MCF 10A (cell line): Measurements from ENCODE around the gene PPAT. TPM values are rescaled to one million over a fixed set of nuclear protein-coding genes. Genes with fewer than 3 reads are reported as not detected.
A peak's percentile ranks its signal among the peaks of the same experiment; 100 is the strongest.

Source experiments
- BruUV-seq: library from RNA; stranded (reverse); fragments of 400-500 nt; replicated peaks from 2 replicates; lab custom pipeline; 2021; lab: Mats Ljungman, UMichigan
- CTCF ChIA-PET: fragments of 300-600 bp; sonication (Branson Sonifier 250); formaldehyde crosslinking; extraction: SDS; loops from one replicate; lab custom pipeline; 2021; ENCODE audit warnings: antibody characterized with exemption, inconsistent platforms; lab: Yijun Ruan, JAX
- POLR2A ChIA-PET: fragments of 300-600, 350-650 bp; sonication (Branson Sonifier 250); formaldehyde crosslinking; extraction: SDS; loops from one replicate; lab custom pipeline; 2020; ENCODE audit warnings: antibody characterized with exemption, inconsistent platforms; lab: Yijun Ruan, JAX
- DNase-seq: peaks from one replicate; pipeline ENCODE4 v3.0.0-alpha.2; 2018; ENCODE audit not compliant: unreplicated experiment
- H3K27ac Mint-ChIP-seq: one replicate; pipeline ENCODE4 v1.8.0; 2022; ENCODE audit warnings: mild to moderate bottlenecking, low read depth, mixed read lengths; ENCODE audit not compliant: unreplicated experiment
- H3K27me3 Mint-ChIP-seq: one replicate; pipeline ENCODE4 v1.8.0; 2022; ENCODE audit warnings: mixed read lengths; ENCODE audit not compliant: insufficient read depth, unreplicated experiment
- H3K36me3 Mint-ChIP-seq: one replicate; pipeline ENCODE4 v1.8.0; 2022; ENCODE audit warnings: mild to moderate bottlenecking, moderate library complexity, mixed read lengths; ENCODE audit not compliant: insufficient read depth, unreplicated experiment
- H3K4me1 Mint-ChIP-seq: one replicate; pipeline ENCODE4 v1.8.0; 2022; ENCODE audit warnings: mixed read lengths; ENCODE audit not compliant: insufficient read depth, unreplicated experiment
- H3K4me3 Mint-ChIP-seq: one replicate; pipeline ENCODE4 v1.8.0; 2022; ENCODE audit warnings: mild to moderate bottlenecking, moderate library complexity, mixed read lengths; ENCODE audit not compliant: unreplicated experiment
- H3K9me3 Mint-ChIP-seq: one replicate; pipeline ENCODE4 v1.8.0; 2022; ENCODE audit warnings: mixed read lengths; ENCODE audit not compliant: unreplicated experiment
- CTCF ChIP-seq: fragments of 200-600 bp; IDR thresholded peaks from one replicate; pipeline ENCODE4 v1.8.0; 2022; ENCODE audit warnings: antibody characterized with exemption, mild to moderate bottlenecking; ENCODE audit not compliant: unreplicated experiment
- intact Hi-C: fragments of 100-400 bp; cut with micrococcal nuclease; formaldehyde crosslinking; loops from 2 replicates; pipeline ENCODE4 v1.14.1; 2022
- total RNA-seq: library from RNA; stranded (reverse); gene quantifications from 2 replicates; pipeline ENCODE4 v1.2.3, GENCODE V29; 2022

Gene PPAT
- total RNA-seq, 1 experiment from 2014 or later = 47.0 TPM

- H3K4me1 Mint-ChIP-seq = peaks cover 29% of the 10 kb centered on the region
- no peaks in the 10 kb centered on the region for H3K27me3 Mint-ChIP-seq
- H3K9me3 Mint-ChIP-seq = no peaks in the 10 kb centered on the region
- peaks cover 26% of the 10 kb centered on the region for H3K36me3 Mint-ChIP-seq
- no peak for TF ChIP-seq CTCF
- no TSS peak for BruUV-seq
- ChIA-PET CTCF (interaction anchor here (0.5 to 0.6 kb wide), 2 partner anchors 13 to 48 kb away, joined by 4 read pairs; no protein-coding TSS in a partner anchor), POLR2A (interaction anchor here (1.4 to 5.2 kb wide), 8 partner anchors 25 to 592 kb away, joined by 3 to 125 read pairs (median 19); partner anchors contain the start of genes CEP135, NOA1, PAICS and POLR2B)
- DNase-seq = no peak
- intact Hi-C loops = loop anchor here (2.0 kb wide), 1 partner anchor 49 kb away; the partner anchor contains the start of gene PPAT
- no peak overlapping the region for H3K27ac Mint-ChIP-seq
- H3K4me3 Mint-ChIP-seq = peak overlapping the region; percentile 96
Measured at GRCh38 chr4:56386091-56386490, 49.3 kb downstream of the PPAT start.

- intact Hi-C loops = no loop called here
- Mint-ChIP-seq H3K27ac (no peak overlapping the region), H3K4me1 (no peaks in the 10 kb centered on the region), H3K36me3 (peaks cover 6% of the 10 kb centered on the region), H3K4me3 (no peak overlapping the region), H3K9me3 (no peaks in the 10 kb centered on the region), H3K27me3 (no peaks in the 10 kb centered on the region)
- no TSS peak for BruUV-seq
- CTCF ChIA-PET = no interaction called here
- POLR2A ChIA-PET = no interaction called here
- no peak for DNase-seq
- no peak for TF ChIP-seq CTCF
Measured at GRCh38 chr4:56375458-56375857, 60.0 kb downstream of the PPAT start.

GRCh38 chr4:56374956-56375355, 60.5 kb downstream of the PPAT start:
- intact Hi-C loops = no loop called here
- Mint-ChIP-seq H3K27ac (no peak overlapping the region), H3K9me3 (no peaks in the 10 kb centered on the region), H3K27me3 (no peaks in the 10 kb centered on the region), H3K36me3 (peaks cover 6% of the 10 kb centered on the region), H3K4me1 (no peaks in the 10 kb centered on the region), H3K4me3 (no peak overlapping the region)
- ChIA-PET CTCF (no interaction called here), POLR2A (interaction anchor here (0.7 to 1.4 kb wide), 2 partner anchors 12 to 962 kb away, joined by 3 read pairs; partner anchors contain the start of gene AASDH)
- no peak for DNase-seq
- TF ChIP-seq CTCF = no peak
- no TSS peak for BruUV-seq

GRCh38 chr4:56372774-56373173, 62.6 kb downstream of the PPAT start:
- no peak for DNase-seq
- no TSS peak for BruUV-seq
- Mint-ChIP-seq H3K4me3 (no peak overlapping the region), H3K27me3 (no peaks in the 10 kb centered on the region), H3K9me3 (no peaks in the 10 kb centered on the region), H3K27ac (no peak overlapping the region), H3K36me3 (peaks cover 11% of the 10 kb centered on the region), H3K4me1 (no peaks in the 10 kb centered on the region)
- intact Hi-C loops = no loop called here
- POLR2A ChIA-PET = no interaction called here
- CTCF ChIA-PET = interaction anchor here (0.5 kb wide), 1 partner anchor 364 kb away, joined by 4 read pairs; no protein-coding TSS in a partner anchor
- TF ChIP-seq CTCF = no peak
